KMS-11 (cell line): Measurements from ENCODE around the gene PLCB4.
A peak's percentile ranks its signal among the peaks of the same experiment; 100 is the strongest.

Experiments
- H2AFZ ChIP-seq: fragments of 200-600 bp; sonication (generic); 2 replicates; pipeline ENCODE4 v1.6.1; 2016; ENCODE audit warnings: antibody characterized with exemption, mixed run types, low read depth
- H3K27ac ChIP-seq: fragments of 200-600 bp; sonication (generic); 2 replicates; pipeline ENCODE4 v1.6.1; 2016; ENCODE audit warnings: mild to moderate bottlenecking, mixed run types
- H3K27me3 ChIP-seq: fragments of 200-600 bp; sonication (generic); 2 replicates; pipeline ENCODE4 v1.6.1; 2017; ENCODE audit warnings: mild to moderate bottlenecking, low read depth, mixed run types, moderate library complexity; ENCODE audit not compliant: insufficient read depth
- H3K36me3 ChIP-seq: fragments of 200-600 bp; sonication (generic); 2 replicates; pipeline ENCODE4 v1.6.1; 2017; ENCODE audit warnings: mild to moderate bottlenecking, mixed run types; ENCODE audit not compliant: insufficient read depth
- H3K4me1 ChIP-seq: fragments of 200-600 bp; sonication (generic); 2 replicates; pipeline ENCODE4 v1.6.1; 2016; ENCODE audit warnings: mild to moderate bottlenecking, low read depth, mixed run types; ENCODE audit not compliant: poor library complexity, severe bottlenecking
- H3K4me2 ChIP-seq: fragments of 200-600 bp; sonication (generic); 2 replicates; pipeline ENCODE4 v1.7.0; 2016; ENCODE audit warnings: mild to moderate bottlenecking, mixed run types
- H3K4me3 ChIP-seq: fragments of 200-600 bp; sonication (generic); IDR thresholded peaks from 2 replicates; pipeline ENCODE4 v1.6.1; 2017; ENCODE audit warnings: low read depth, low read length, mixed read lengths; ENCODE audit not compliant: insufficient read depth
- H3K79me2 ChIP-seq: fragments of 200-600 bp; sonication (generic); 2 replicates; pipeline ENCODE4 v1.6.1; 2016; ENCODE audit warnings: low read depth, mixed run types; ENCODE audit not compliant: insufficient read depth
- H3K9ac ChIP-seq: fragments of 200-600 bp; sonication (generic); 2 replicates; pipeline ENCODE4 v1.6.1; 2016; ENCODE audit warnings: mild to moderate bottlenecking, mixed run types
- H4K20me1 ChIP-seq: fragments of 200-600 bp; sonication (generic); 2 replicates; pipeline ENCODE4 v1.6.1; 2016; ENCODE audit warnings: mild to moderate bottlenecking, mixed run types; ENCODE audit not compliant: insufficient read depth
- TF ChIP-seq, protein P1 (sequence below): fragments of 200-600 bp; sonication (generic); conservative IDR thresholded peaks from 2 replicates; pipeline ENCODE4 v1.6.1; 2017; ENCODE audit warnings: low read depth, mild to moderate bottlenecking, antibody characterized with exemption, low read length, moderate library complexity, mixed read lengths

Gene PLCB4

DNA sequence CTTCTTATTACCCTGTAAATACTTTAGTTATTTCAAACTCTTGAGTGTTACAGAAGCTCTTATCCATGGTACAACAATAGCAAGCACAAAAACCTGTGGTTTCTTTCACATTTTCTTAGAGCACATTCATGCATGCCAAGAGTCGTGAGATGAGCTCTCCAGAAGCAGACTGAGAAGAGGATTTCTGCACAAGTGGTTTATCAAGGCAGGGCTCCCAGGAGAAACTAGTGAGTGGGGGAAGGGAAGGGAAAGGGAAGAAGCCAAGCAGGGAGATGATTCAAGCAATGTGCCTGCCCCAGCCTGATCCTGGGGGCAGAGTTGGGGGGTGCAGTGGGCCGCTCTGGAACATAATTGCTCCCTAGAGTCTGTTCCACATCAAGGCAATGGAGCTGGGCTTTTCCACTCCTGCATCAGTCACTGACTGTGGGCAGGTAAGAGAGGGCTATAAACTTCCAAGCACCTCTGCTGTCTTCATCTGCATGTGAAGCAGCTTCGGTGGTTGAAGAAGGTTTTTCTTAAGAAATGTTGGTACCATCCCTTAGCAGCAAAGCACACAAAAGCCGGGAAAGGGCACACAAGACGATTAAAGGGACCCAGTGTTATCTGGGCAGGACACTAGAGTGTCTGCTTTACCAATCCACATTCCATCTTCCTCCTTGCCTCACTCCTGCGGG, 152.1 kb downstream of the PLCB4 start:
- H4K20me1 ChIP-seq: no peaks in the 10 kb centered on the region
- no peaks in the 10 kb centered on the region for H3K79me2 ChIP-seq
- no peak overlapping the region for H2AFZ ChIP-seq
- H3K4me1 ChIP-seq: peaks cover 46% of the 10 kb centered on the region
- TF ChIP-seq, protein P1, sequence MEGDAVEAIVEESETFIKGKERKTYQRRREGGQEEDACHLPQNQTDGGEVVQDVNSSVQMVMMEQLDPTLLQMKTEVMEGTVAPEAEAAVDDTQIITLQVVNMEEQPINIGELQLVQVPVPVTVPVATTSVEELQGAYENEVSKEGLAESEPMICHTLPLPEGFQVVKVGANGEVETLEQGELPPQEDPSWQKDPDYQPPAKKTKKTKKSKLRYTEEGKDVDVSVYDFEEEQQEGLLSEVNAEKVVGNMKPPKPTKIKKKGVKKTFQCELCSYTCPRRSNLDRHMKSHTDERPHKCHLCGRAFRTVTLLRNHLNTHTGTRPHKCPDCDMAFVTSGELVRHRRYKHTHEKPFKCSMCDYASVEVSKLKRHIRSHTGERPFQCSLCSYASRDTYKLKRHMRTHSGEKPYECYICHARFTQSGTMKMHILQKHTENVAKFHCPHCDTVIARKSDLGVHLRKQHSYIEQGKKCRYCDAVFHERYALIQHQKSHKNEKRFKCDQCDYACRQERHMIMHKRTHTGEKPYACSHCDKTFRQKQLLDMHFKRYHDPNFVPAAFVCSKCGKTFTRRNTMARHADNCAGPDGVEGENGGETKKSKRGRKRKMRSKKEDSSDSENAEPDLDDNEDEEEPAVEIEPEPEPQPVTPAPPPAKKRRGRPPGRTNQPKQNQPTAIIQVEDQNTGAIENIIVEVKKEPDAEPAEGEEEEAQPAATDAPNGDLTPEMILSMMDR: no peak
- H3K9ac ChIP-seq: no peak overlapping the region
- H3K4me3 ChIP-seq: no peak overlapping the region
- no peak overlapping the region for H3K27ac ChIP-seq
- H3K36me3 ChIP-seq: no peaks in the 10 kb centered on the region
- no peaks in the 10 kb centered on the region for H3K27me3 ChIP-seq
- H3K4me2 ChIP-seq: no peak overlapping the region

DNA sequence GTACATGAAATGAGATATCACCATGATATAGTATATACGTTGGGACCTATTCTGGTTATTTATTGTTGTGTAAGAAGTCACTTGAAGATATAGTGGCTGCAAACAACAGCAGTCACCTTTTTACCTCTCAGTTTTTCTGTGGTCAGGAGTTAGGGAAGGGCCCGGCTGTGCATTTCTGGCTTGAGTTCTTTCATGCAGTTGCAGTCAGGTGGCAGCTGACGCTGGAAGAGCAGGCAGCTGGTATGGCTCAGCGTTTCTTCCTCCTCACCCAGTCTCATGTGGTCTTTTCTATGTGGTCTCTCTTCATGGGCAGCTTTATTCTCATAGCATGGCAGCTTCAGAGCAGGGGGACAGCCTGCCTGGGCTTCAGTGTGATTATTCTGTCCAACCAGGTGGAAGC, 154.4 kb downstream of the PLCB4 start:
- no peaks in the 10 kb centered on the region for H3K27me3 ChIP-seq
- H3K27ac ChIP-seq: peak overlapping the region; percentile 21; the same call in 1 of the 2 replicates
- H3K4me2 ChIP-seq: peak overlapping the region; percentile 47
- H3K36me3 ChIP-seq: no peaks in the 10 kb centered on the region
- H3K4me1 ChIP-seq: peaks cover 46% of the 10 kb centered on the region
- TF ChIP-seq, protein P1: no peak
- H3K4me3 ChIP-seq: no peak overlapping the region
- H2AFZ ChIP-seq: no peak overlapping the region
- H4K20me1 ChIP-seq: no peaks in the 10 kb centered on the region
- H3K79me2 ChIP-seq: no peaks in the 10 kb centered on the region
- H3K9ac ChIP-seq: no peak overlapping the region

DNA sequence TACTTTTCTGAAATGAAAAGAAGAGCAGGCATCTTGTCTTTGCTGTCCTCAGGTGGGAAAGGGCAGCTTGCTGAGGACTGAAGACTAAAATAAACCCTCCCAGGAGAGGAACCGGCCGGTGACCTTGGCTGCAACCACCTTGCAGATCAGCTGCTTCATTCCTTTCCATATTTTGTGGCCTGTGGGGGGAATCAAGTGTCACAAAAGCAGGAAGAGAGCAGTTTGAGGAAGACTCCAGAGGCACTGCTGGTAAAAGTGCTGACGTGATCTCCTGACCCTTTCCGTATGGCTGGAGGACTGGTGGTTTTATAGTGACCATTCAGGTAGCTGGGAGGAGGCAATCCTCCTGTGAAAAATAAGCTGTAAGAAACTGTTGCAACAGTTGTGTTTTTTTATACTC, 157.0 kb downstream of the PLCB4 start:
- no peak overlapping the region for H3K4me2 ChIP-seq

DNA sequence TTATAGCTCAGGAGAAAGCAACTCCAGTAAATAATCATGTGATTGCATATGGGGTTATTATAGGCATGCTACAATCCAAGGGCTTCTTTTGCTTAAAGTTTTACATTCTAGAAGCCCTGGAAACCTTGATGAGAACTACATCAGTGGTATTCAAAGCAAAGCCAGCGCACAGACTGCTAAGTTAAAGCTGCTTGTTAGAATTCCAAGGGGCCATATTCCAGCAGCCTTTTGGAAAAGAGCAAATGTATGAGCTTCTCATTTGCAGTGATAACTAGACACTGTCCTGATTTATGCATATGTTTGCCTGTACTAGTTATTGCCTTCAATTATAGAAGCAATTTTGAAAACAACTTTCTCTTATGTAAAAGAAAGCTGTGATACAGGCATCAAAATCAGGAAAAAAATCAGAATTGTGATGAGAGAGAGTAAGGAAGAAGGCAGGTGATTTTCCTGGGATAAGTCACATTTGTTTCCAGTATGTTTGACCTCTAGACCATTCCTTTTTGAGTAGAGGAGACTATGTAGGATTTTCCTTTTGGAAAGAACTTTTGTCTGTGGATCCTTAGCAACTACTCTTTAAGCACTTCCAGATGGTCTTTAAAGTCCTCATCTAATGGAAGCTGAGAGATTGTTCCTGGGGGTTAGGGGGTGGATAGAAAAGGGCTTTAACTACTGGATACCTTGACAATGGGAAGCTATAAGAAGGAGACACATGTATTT, 159.2 kb downstream of the PLCB4 start:
- TF ChIP-seq, protein P1: no peak
- Histone ChIP-seq H3K79me2 (no peaks in the 10 kb centered on the region), H2AFZ (no peak overlapping the region), H3K4me2 (no peak overlapping the region), H3K36me3 (no peaks in the 10 kb centered on the region), H3K27me3 (no peaks in the 10 kb centered on the region), H3K4me3 (no peak overlapping the region), H3K27ac (no peak overlapping the region), H3K4me1 (peaks cover 23% of the 10 kb centered on the region), H4K20me1 (no peaks in the 10 kb centered on the region), H3K9ac (no peak overlapping the region)

More for the DNA sequence above, 157.0 kb downstream of the PLCB4 start:
- H3K4me3 ChIP-seq: no peak overlapping the region
- H3K79me2 ChIP-seq: no peaks in the 10 kb centered on the region
- H3K9ac ChIP-seq: no peak overlapping the region
- no peaks in the 10 kb centered on the region for H3K36me3 ChIP-seq
- no peak overlapping the region for H2AFZ ChIP-seq
- no peaks in the 10 kb centered on the region for H3K27me3 ChIP-seq
- H4K20me1 ChIP-seq: no peaks in the 10 kb centered on the region
- H3K4me1 ChIP-seq: peaks cover 40% of the 10 kb centered on the region
- no peak overlapping the region for H3K27ac ChIP-seq
- TF ChIP-seq, protein P1: no peak
